H1 (cell line): Measurements from ENCODE around the gene SIPA1L3. TPM values are rescaled to one million over a fixed set of nuclear protein-coding genes. Genes with fewer than 3 reads are reported as not detected.

Experiments
- CTCF ChIA-PET: fragments of 300-600 bp; sonication (Branson Sonifier 250); formaldehyde crosslinking; loops from one replicate; lab custom pipeline; 2021; ENCODE audit not compliant: partially characterized antibody; lab: Charles Lee
- POLR2A ChIA-PET: fragments of 300-600 bp; sonication (Branson Sonifier 250); formaldehyde crosslinking; loops from one replicate; lab custom pipeline; 2021; ENCODE audit warnings: inconsistent platforms; ENCODE audit not compliant: partially characterized antibody; lab: Charles Lee
- DNase-seq, 2 experiments: peaks; one replicate each; pipeline versions ENCODE4 v3.0.0 to v3.0.0-alpha.2; 2010 to 2022; ENCODE audit warnings: low spot score in 2 of 2, low read depth in 1 of 2, mixed read lengths in 1 of 2
- FAIRE-seq: peaks from 2 replicates; lab custom pipeline; 2011; peaks lifted over from hg19 to GRCh38; lab: Jason Lieb, UNC
- H2AFZ ChIP-seq: 2 replicates; pipeline ENCODE4 v1.8.1; 2012; ENCODE audit warnings: low read length, inconsistent platforms
- H2AK5ac ChIP-seq: 2 replicates; pipeline ENCODE4 v1.6.1; 2013; ENCODE audit warnings: low read depth, low read length
- H2BK120ac ChIP-seq: replicated peaks from 2 replicates; pipeline ENCODE3; 2013; ENCODE audit warnings: low read depth, low read length, inconsistent platforms
- H2BK12ac ChIP-seq: 2 replicates; pipeline ENCODE4 v1.6.1; 2013; ENCODE audit warnings: low read depth, low read length
- H2BK15ac ChIP-seq: 2 replicates; pipeline ENCODE4 v1.6.1; 2013; ENCODE audit warnings: low read length
- H2BK20ac ChIP-seq: 2 replicates; pipeline ENCODE4 v1.6.1; 2013; ENCODE audit warnings: low read length
- H2BK5ac ChIP-seq: 2 replicates; pipeline ENCODE4 v1.6.1; 2013; ENCODE audit warnings: low read depth, low read length
- H3K14ac ChIP-seq: 2 replicates; pipeline ENCODE4 v1.6.1; 2013; ENCODE audit warnings: inconsistent platforms; ENCODE audit not compliant: insufficient read length
- H3K18ac ChIP-seq: 2 replicates; pipeline ENCODE4 v1.6.1; 2013; ENCODE audit warnings: low read length; ENCODE audit errors: extremely low read depth
- H3K23ac ChIP-seq: 2 replicates; pipeline ENCODE4 v1.6.1; 2013; ENCODE audit warnings: inconsistent platforms; ENCODE audit not compliant: insufficient read length
- H3K23me2 ChIP-seq: 2 replicates; pipeline ENCODE4 v1.6.1; 2013; ENCODE audit warnings: low read depth, low read length
- H3K27ac ChIP-seq: 2 replicates; pipeline ENCODE4 v1.6.1; 2011; ENCODE audit warnings: low read depth, low read length, inconsistent platforms
- H3K27me3 ChIP-seq, 4 experiments: replicated peaks in 1 of 4; 1 replicate in 1 of 4; 2 replicates in 3 of 4; pipeline versions ENCODE4 v1.6.1 to v1.8.1; 2011 to 2013; ENCODE audit warnings: low read length in 3 of 4, mild to moderate bottlenecking in 3 of 4, inconsistent platforms in 2 of 4, mixed read lengths in 2 of 4, moderate library complexity in 1 of 4; ENCODE audit not compliant: control insufficient read depth in 3 of 4, insufficient read depth in 3 of 4; ENCODE audit errors: extremely low read depth in 1 of 4
- H3K36me3 ChIP-seq, 4 experiments: 2 replicates each; pipeline versions ENCODE4 v1.6.1 to v1.8.1; 2011 to 2013; ENCODE audit warnings: mild to moderate bottlenecking in 4 of 4, low read length in 3 of 4, moderate library complexity in 2 of 4, control low read depth in 1 of 4, inconsistent platforms in 1 of 4; ENCODE audit not compliant: insufficient read depth in 4 of 4, control insufficient read depth in 2 of 4
- H3K4ac ChIP-seq: replicated peaks from 2 replicates; pipeline ENCODE3; 2013; ENCODE audit warnings: low read length, low read depth, mixed read lengths, inconsistent platforms; ENCODE audit not compliant: insufficient read length
- H3K4me1 ChIP-seq, 4 experiments: replicated peaks in 1 of 4; 1 replicate in 1 of 4; 2 replicates in 3 of 4; pipeline versions ENCODE4 v1.6.1 to v1.8.1; 2011 to 2013; ENCODE audit warnings: low read length in 3 of 4, inconsistent platforms in 2 of 4, mixed read lengths in 1 of 4; ENCODE audit not compliant: insufficient read depth in 4 of 4, control insufficient read depth in 3 of 4
- H3K4me2 ChIP-seq, 2 experiments: 2 replicates each; pipeline versions ENCODE4 v1.6.1 to v1.8.1; 2011 to 2013; ENCODE audit warnings: low read depth in 2 of 2, low read length in 2 of 2, control low read depth in 1 of 2, inconsistent platforms in 1 of 2, mild to moderate bottlenecking in 1 of 2; ENCODE audit not compliant: insufficient read depth in 1 of 2
- H3K4me3 ChIP-seq, 4 experiments: fragments of 200-600, 300-600 bp in 1 of 4; sonication (generic), shearing (Covaris generic), sonication (Bioruptor Twin) in 1 of 4; 2 replicates each; pipeline versions ENCODE4 v1.5.1 to v1.8.1; 2011 to 2016; ENCODE audit warnings: low read length in 4 of 4, low read depth in 3 of 4, control low read depth in 2 of 4, inconsistent platforms in 2 of 4, mild to moderate bottlenecking in 2 of 4, mixed read lengths in 1 of 4, moderate library complexity in 1 of 4; ENCODE audit not compliant: insufficient read depth in 2 of 4; ENCODE audit errors: extremely low read depth in 1 of 4
- H3K56ac ChIP-seq: replicated peaks from 2 replicates; pipeline ENCODE3; 2013; ENCODE audit warnings: low read depth, mild to moderate bottlenecking, mixed read lengths, low read length, inconsistent platforms; ENCODE audit not compliant: insufficient read length
- H3K79me1 ChIP-seq: 2 replicates; pipeline ENCODE4 v1.6.1; 2013; ENCODE audit warnings: low read depth, low read length, control low read depth
- H3K79me2 ChIP-seq, 2 experiments: 2 replicates each; pipeline versions ENCODE4 v1.6.1 to v1.8.1; 2012 to 2013; ENCODE audit warnings: low read length in 2 of 2, mild to moderate bottlenecking in 2 of 2, inconsistent platforms in 1 of 2; ENCODE audit not compliant: insufficient read depth in 2 of 2, control insufficient read depth in 1 of 2
- H3K9ac ChIP-seq, 4 experiments: replicated peaks in 1 of 4; 1 replicate in 1 of 4; 2 replicates in 3 of 4; pipeline versions ENCODE4 v1.6.1 to v1.8.1; 2011 to 2013; ENCODE audit warnings: low read depth in 3 of 4, low read length in 3 of 4, control low read depth in 2 of 4, mild to moderate bottlenecking in 2 of 4, moderate library complexity in 2 of 4, inconsistent platforms in 1 of 4; ENCODE audit errors: extremely low read depth in 1 of 4
- H3K9me3 ChIP-seq, 2 experiments: 2 replicates each; pipeline versions ENCODE4 v1.6.1 to v1.8.1; 2012 to 2013; ENCODE audit warnings: mild to moderate bottlenecking in 2 of 2, moderate library complexity in 2 of 2, control low read depth in 1 of 2, inconsistent platforms in 1 of 2, low read depth in 1 of 2, low read length in 1 of 2, mixed read lengths in 1 of 2; ENCODE audit not compliant: insufficient read depth in 2 of 2
- H4K20me1 ChIP-seq, 2 experiments: replicated peaks in 1 of 2; 2 replicates each; pipeline versions ENCODE3 to v1.8.1; 2011 to 2013; ENCODE audit warnings: inconsistent platforms in 2 of 2, low read length in 2 of 2, mild to moderate bottlenecking in 1 of 2; ENCODE audit not compliant: insufficient read depth in 2 of 2, control insufficient read depth in 1 of 2
- H4K5ac ChIP-seq: 2 replicates; pipeline ENCODE4 v1.6.1; 2013; ENCODE audit warnings: low read length, low read depth, mixed read lengths, inconsistent platforms; ENCODE audit not compliant: insufficient read length
- H4K8ac ChIP-seq: 2 replicates; pipeline ENCODE4 v1.8.0; 2013; ENCODE audit warnings: mild to moderate bottlenecking, moderate library complexity, low read length, inconsistent platforms; ENCODE audit not compliant: insufficient read depth; ENCODE audit errors: extremely low read depth
- H4K91ac ChIP-seq: replicated peaks from 2 replicates; pipeline ENCODE3; 2013; ENCODE audit warnings: low read length, mixed read lengths, inconsistent platforms; ENCODE audit not compliant: insufficient read length
- BCL11A ChIP-seq, 2 experiments: IDR thresholded peaks; one replicate each; pipeline ENCODE4 v1.6.1; 2011; ENCODE audit warnings: low read depth in 2 of 2, low read length in 2 of 2, mild to moderate bottlenecking in 2 of 2
- CHD1 ChIP-seq: IDR thresholded peaks from 2 replicates; pipeline ENCODE4 v1.6.1; 2012; ENCODE audit warnings: low read depth, low read length, improper control_type of control experiment
- EGR1 ChIP-seq: IDR thresholded peaks from 2 replicates; pipeline ENCODE4 v1.6.1; 2011; ENCODE audit warnings: low read depth, low read length, borderline replicate concordance
- FOSL1 ChIP-seq: IDR thresholded peaks from 2 replicates; pipeline ENCODE4 v1.6.1; 2011; ENCODE audit warnings: mild to moderate bottlenecking, low read depth, low read length, moderate library complexity; ENCODE audit not compliant: insufficient read depth
- HDAC2 ChIP-seq, 2 experiments: fragments of 300-600 bp in 1 of 2; sonication (generic) in 1 of 2; IDR thresholded peaks; 2 replicates each; pipeline ENCODE4 v1.6.1; 2011 to 2012; ENCODE audit warnings: low read depth in 2 of 2, low read length in 2 of 2, mild to moderate bottlenecking in 2 of 2, moderate library complexity in 2 of 2, borderline replicate concordance in 1 of 2, inconsistent platforms in 1 of 2
- JUND ChIP-seq: IDR thresholded peaks from 2 replicates; pipeline ENCODE4 v1.6.1; 2011; ENCODE audit warnings: mild to moderate bottlenecking, improper control_type of control experiment, low read length
- KDM5A ChIP-seq: fragments of 200-600 bp; IDR thresholded peaks from 2 replicates; pipeline ENCODE4 v1.7.1; 2012; ENCODE audit warnings: mild to moderate bottlenecking, low read length, inconsistent platforms, mixed read lengths
- PHF8 ChIP-seq: fragments of 200-600 bp; sonication (generic); conservative IDR thresholded peaks from 2 replicates; pipeline ENCODE4 v1.7.1; 2012; ENCODE audit warnings: low read depth, mild to moderate bottlenecking, inconsistent platforms, low read length, moderate library complexity
- POLR2A ChIP-seq, 2 experiments: IDR thresholded peaks; 1 replicate in 1 of 2; 2 replicates in 1 of 2; pipeline ENCODE4 v1.6.1; 2011; ENCODE audit warnings: low read depth in 2 of 2, low read length in 2 of 2, mild to moderate bottlenecking in 2 of 2; ENCODE audit errors: control extremely low read depth in 1 of 2
- RAD21 ChIP-seq, 2 experiments: IDR thresholded peaks in 1 of 2; conservative IDR thresholded peaks in 1 of 2; 2 replicates each; pipeline ENCODE4 v1.6.1; 2011; ENCODE audit warnings: low read depth in 2 of 2, low read length in 2 of 2, improper control_type of control experiment in 1 of 2, inconsistent platforms in 1 of 2, mild to moderate bottlenecking in 1 of 2, moderate library complexity in 1 of 2
- RBBP5 ChIP-seq: IDR thresholded peaks from 2 replicates; pipeline ENCODE4 v1.7.1; 2012; ENCODE audit warnings: low read depth, mild to moderate bottlenecking, inconsistent platforms, low read length, moderate library complexity, borderline replicate concordance
- SIRT6 ChIP-seq: IDR thresholded peaks from one replicate; pipeline ENCODE4 v1.7.1; 2012; ENCODE audit warnings: low read length, inconsistent platforms
- TEAD4 ChIP-seq: IDR thresholded peaks from 2 replicates; pipeline ENCODE4 v1.6.1; 2012; ENCODE audit warnings: low read depth, low read length, inconsistent platforms, mixed read lengths
- WGBS, 2 experiments: shearing (Covaris generic) in 1 of 2; methylation state at CpG; one replicate each; pipeline versions ENCODE4 v1.1.6 to v1.1.7; 2013 to 2015; ENCODE audit warnings: low lambda C conversion rate in 2 of 2, mixed read lengths in 2 of 2, inconsistent platforms in 1 of 2, low coverage in 1 of 2, missing lambda C conversion rate in 1 of 2; ENCODE audit not compliant: insufficient replicate concordance in 2 of 2, insufficient coverage in 1 of 2, insufficient read length in 1 of 2; ENCODE audit errors: extremely low coverage in 1 of 2, missing lambda C conversion rate in 1 of 2; 5-methylcytosine and 5-hydroxymethylcytosine counted together
- polyA plus RNA-seq, 7 experiments: library from polyadenylated mRNA; depleted of rRNA in 3 of 7; stranded (reverse) in 5 of 7; unstranded in 2 of 7; fragments of >200 nt in 5 of 7; fragments of 200-250 nt in 2 of 7; gene quantifications; 1 replicate in 5 of 7; 2 replicates in 1 of 7; 4 replicates in 1 of 7; pipeline versions ENCODE4 v1.2.1 to v1.2.3, GENCODE V29; 2011 to 2013; ENCODE audit warnings: missing spikeins in 2 of 7, mixed read lengths in 2 of 7
- total RNA-seq: library from RNA; stranded (reverse); fragmentation: NEBNext Ultra II Directional; extraction: Animal tissue kit (Norgen Biotek cat#: 25700); gene quantifications from 2 replicates; pipeline ENCODE4 v1.2.1, GENCODE V29; 2021

SIPA1L3 gene
- total and polyA plus RNA-seq, 2 of the 8 experiments (the other 6 are each of a cell fraction or from before 2014, with no cell fraction given), result 15.0 to 54.9 TPM

DNA sequence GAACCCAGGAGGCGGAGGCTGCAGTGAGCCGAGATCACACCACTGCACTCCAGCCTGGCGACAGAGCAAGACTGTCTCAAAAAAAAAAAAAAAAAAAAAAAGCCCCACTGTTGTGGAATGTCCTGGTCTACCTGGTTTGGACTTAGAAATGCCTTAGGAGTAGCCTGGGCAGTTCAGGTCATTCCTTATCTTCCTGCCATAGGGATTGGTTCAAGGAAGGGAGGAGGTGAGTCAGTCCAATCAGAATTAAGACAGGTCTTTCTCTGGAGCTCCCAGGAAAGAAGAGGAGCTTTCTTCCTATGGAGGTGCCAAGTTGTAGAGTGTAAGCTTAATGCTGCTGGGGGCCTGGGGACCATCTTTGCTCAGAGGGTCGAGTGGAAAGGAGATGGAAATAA, 44.8 kb downstream of the SIPA1L3 start:
- H3K4me2 ChIP-seq, result no peak overlapping the region
- no peaks in the 10 kb centered on the region for H3K9me3 ChIP-seq
- H4K20me1 ChIP-seq, result peaks cover 0 to 5% of the 10 kb centered on the region in 2 experiments
- no peaks in the 10 kb centered on the region for H3K27me3 ChIP-seq
- H3K23ac ChIP-seq, result no peak overlapping the region
- H3K14ac ChIP-seq, result no peak overlapping the region
- FAIRE-seq, result no peak
- no peak overlapping the region for H2BK20ac ChIP-seq
- H4K8ac ChIP-seq, result no peak overlapping the region
- H3K36me3 ChIP-seq, result no peaks in the 10 kb centered on the region
- H3K79me2 ChIP-seq, result peaks cover 5 to 68% of the 10 kb centered on the region in 2 experiments; a peak in 3 of 4 replicates
- H2BK12ac ChIP-seq, result no peak overlapping the region
- no peak overlapping the region for H4K5ac ChIP-seq
- H3K4ac ChIP-seq, result no peak overlapping the region
- H2BK120ac ChIP-seq, result no peak overlapping the region
- ChIA-PET POLR2A (interaction anchor here (1.2 to 1.6 kb wide), 3 partner anchors 12 to 60 kb away, joined by 3 to 5 read pairs (median 3); no protein-coding TSS in a partner anchor), CTCF (interaction anchor here (0.6 to 2.5 kb wide), 4 partner anchors 19 to 54 kb away, joined by 3 to 11 read pairs (median 4); no protein-coding TSS in a partner anchor)
- peaks cover 3 to 12% (median 10%) of the 10 kb centered on the region in 4 experiments; a peak in 6 of 7 replicates for H3K4me1 ChIP-seq
- no peak for DNase-seq
- no peak overlapping the region for H3K9ac ChIP-seq
- H2AK5ac ChIP-seq, result no peak overlapping the region
- H4K91ac ChIP-seq, result no peak overlapping the region
- no peak overlapping the region for H3K56ac ChIP-seq
- no peak overlapping the region for H3K18ac ChIP-seq
- WGBS, 2 experiments, result 85% methylated on average over 1 of the region's 4 CpGs; no CpG with 5 or more reads in 1 of the 2 experiments
- H3K27ac ChIP-seq, result no peak overlapping the region
- H3K79me1 ChIP-seq, result peaks cover 8% of the 10 kb centered on the region; the same call in 1 of the 2 replicates
- no peak overlapping the region for H3K4me3 ChIP-seq
- H3K23me2 ChIP-seq, result no peaks in the 10 kb centered on the region
- H2BK15ac ChIP-seq, result no peak overlapping the region
- no peak overlapping the region for H2BK5ac ChIP-seq
- no peak overlapping the region for H2AFZ ChIP-seq
- TF ChIP-seq RBBP5, result no peak
- TF ChIP-seq TEAD4, result no peak
- TF ChIP-seq EGR1, result no peak
- TF ChIP-seq FOSL1, result no peak
- TF ChIP-seq SIRT6, result no peak
- no peak for TF ChIP-seq POLR2A (IDR thresholded peaks at IDR 0.05; ENCODE audit: control extremely low read depth in 1 of 2, low read depth in 2 of 2, low read length in 2 of 2)
- TF ChIP-seq CHD1, result no peak
- no peak for TF ChIP-seq PHF8
- TF ChIP-seq BCL11A (IDR thresholded peaks at IDR 0.05; ENCODE audit: low read depth in 2 of 2, low read length in 2 of 2), result no peak
- no peak for TF ChIP-seq RAD21 (IDR thresholded peaks at IDR 0.05 in 1 of 2, conservative IDR thresholded peaks at IDR 0.05 in 1 of 2; ENCODE audit: low read depth in 2 of 2, low read length in 2 of 2)
- no peak for TF ChIP-seq KDM5A
- TF ChIP-seq JUND, result no peak
- no peak for TF ChIP-seq HDAC2 (IDR thresholded peaks at IDR 0.05; ENCODE audit: borderline replicate concordance in 1 of 2, low read depth in 2 of 2, low read length in 2 of 2)
